Measurements from ENCODE around the gene TSHZ2.

The TSHZ2 gene

GRCh38 chr20:52972190-52972937 is at the start of gene TSHZ2:
Gene TSHZ2 (plus strand): TSS chr20:52972358. CDS start chr20:52973294, 936 bp downstream.
- no peak for DNase-seq

GRCh38 chr20:52922436-52922835 is 49.7 kb upstream of the TSHZ2 start:
- no peak for DNase-seq

- no peak for DNase-seq
Measured at GRCh38 chr20:52923123-52923937, 48.8 kb upstream of the TSHZ2 start.

- no peak for DNase-seq
Measured at GRCh38 chr20:52924411-52925271, 47.5 kb upstream of the TSHZ2 start.

GRCh38 chr20:52926505-52926904 is 45.7 kb upstream of the TSHZ2 start:
- DNase-seq: no peak

- no peak for DNase-seq
Measured at GRCh38 chr20:52933867-52934266, 38.3 kb upstream of the TSHZ2 start.

- DNase-seq: no peak
Measured at GRCh38 chr20:52936351-52937340, 35.5 kb upstream of the TSHZ2 start.

- no peak for DNase-seq
Measured at GRCh38 chr20:52937591-52938100, 34.5 kb upstream of the TSHZ2 start.

GRCh38 chr20:52939141-52939540 is 33.0 kb upstream of the TSHZ2 start:
- DNase-seq: no peak

GRCh38 chr20:52941808-52942207 is 30.4 kb upstream of the TSHZ2 start:
- DNase-seq: no peak

GRCh38 chr20:52943185-52943841 is 28.8 kb upstream of the TSHZ2 start:
- no peak for DNase-seq

- DNase-seq: no peak
Measured at GRCh38 chr20:52945268-52945667, 26.9 kb upstream of the TSHZ2 start.

- DNase-seq: no peak
Measured at GRCh38 chr20:52945862-52946522, 26.2 kb upstream of the TSHZ2 start.

- no peak for DNase-seq
Measured at GRCh38 chr20:52948491-52948890, 23.7 kb upstream of the TSHZ2 start.

GRCh38 chr20:52953020-52953419 is 19.1 kb upstream of the TSHZ2 start:
- no peak for DNase-seq

GRCh38 chr20:52954849-52955248 is 17.3 kb upstream of the TSHZ2 start:
- DNase-seq: no peak

GRCh38 chr20:52958211-52958610 is 13.9 kb upstream of the TSHZ2 start:
- no peak for DNase-seq

- no peak for DNase-seq
Measured at GRCh38 chr20:52959125-52959524, 13.0 kb upstream of the TSHZ2 start.

GRCh38 chr20:52962183-52962582 is 10.0 kb upstream of the TSHZ2 start:
- no peak for DNase-seq

GRCh38 chr20:52963131-52963530 is 9.0 kb upstream of the TSHZ2 start:
- DNase-seq: no peak

- DNase-seq: no peak
Measured at GRCh38 chr20:52964131-52964530, 8.0 kb upstream of the TSHZ2 start.

Measured in DMS79 (cell line).